CD4-positive, alpha-beta memory T cell (primary cell): Measurements from ENCODE around the gene EDEM2. TPM values are rescaled to one million over a fixed set of nuclear protein-coding genes. Genes with fewer than 3 reads are reported as not detected.
"Not testable (repeated sequence)": the region's sequence is repeated elsewhere in the genome, so short reads cannot be mapped to it uniquely, and the experiment has no call there.

Source experiments
- CTCF ChIA-PET: fragments of 350-600 bp; sonication (Branson Sonifier 250); formaldehyde crosslinking; loops from one replicate; lab custom pipeline; 2021; ENCODE audit warnings: inconsistent platforms; ENCODE audit not compliant: partially characterized antibody; lab: Charles Lee
- POLR2A ChIA-PET: fragments of 350-600 bp; sonication (Branson Sonifier 250); formaldehyde crosslinking; loops from one replicate; lab custom pipeline; 2021; ENCODE audit not compliant: partially characterized antibody; lab: Charles Lee
- DNase-seq, 5 donors: peaks; one replicate each; pipeline versions ENCODE4 v3.0.0 to v3.0.0-alpha.2; 2020 to 2022; ENCODE audit warnings: mixed read lengths in 1 of 5
- H3K27ac ChIP-seq: one replicate; pipeline ENCODE4 v1.7.0; 2013; ENCODE audit warnings: low read depth, low read length
- H3K27me3 ChIP-seq: 2 replicates; pipeline ENCODE4 v1.7.0; 2013; ENCODE audit warnings: mild to moderate bottlenecking, low read length, moderate library complexity; ENCODE audit not compliant: insufficient read depth
- H3K36me3 ChIP-seq: 2 replicates; pipeline ENCODE4 v1.7.0; 2013; ENCODE audit warnings: mild to moderate bottlenecking, low read length, moderate library complexity; ENCODE audit not compliant: insufficient read depth
- H3K4me1 ChIP-seq: 2 replicates; pipeline ENCODE4 v1.7.0; 2013; ENCODE audit warnings: mild to moderate bottlenecking, low read length, moderate library complexity; ENCODE audit not compliant: insufficient read depth
- H3K4me3 ChIP-seq, 2 donors: one replicate each; pipeline ENCODE4 v1.7.0; 2013; ENCODE audit warnings: low read length in 2 of 2, mild to moderate bottlenecking in 1 of 2
- H3K9me3 ChIP-seq, 2 donors: one replicate each; pipeline ENCODE4 v1.7.0; 2013; ENCODE audit warnings: low read length in 2 of 2, control low read depth in 1 of 2; ENCODE audit not compliant: control insufficient read depth in 1 of 2
- H3K27ac Mint-ChIP-seq, 7 donors: one replicate each; pipeline ENCODE4 v1.8.0; 2020 to 2021; ENCODE audit warnings: mixed read lengths in 7 of 7, mild to moderate bottlenecking in 6 of 7, inconsistent platforms in 3 of 7, moderate library complexity in 3 of 7
- H3K27me3 Mint-ChIP-seq, 2 donors: one replicate each; pipeline ENCODE4 v1.8.0; 2020 to 2021; ENCODE audit warnings: mixed read lengths in 2 of 2
- H3K36me3 Mint-ChIP-seq, 2 donors: one replicate each; pipeline ENCODE4 v1.8.0; 2020 to 2021; ENCODE audit warnings: mixed read lengths in 2 of 2, inconsistent platforms in 1 of 2, mild to moderate bottlenecking in 1 of 2
- H3K4me1 Mint-ChIP-seq, 4 donors: one replicate each; pipeline ENCODE4 v1.8.0; 2020 to 2021; ENCODE audit warnings: mixed read lengths in 4 of 4, mild to moderate bottlenecking in 1 of 4
- H3K4me3 Mint-ChIP-seq, 8 donors: one replicate each; pipeline ENCODE4 v1.8.0; 2020 to 2021; ENCODE audit warnings: mixed read lengths in 8 of 8, mild to moderate bottlenecking in 7 of 8, moderate library complexity in 6 of 8, inconsistent platforms in 3 of 8
- H3K9me3 Mint-ChIP-seq, 8 donors: one replicate each; pipeline ENCODE4 v1.8.0; 2020 to 2021; ENCODE audit warnings: mixed read lengths in 8 of 8, mild to moderate bottlenecking in 5 of 8, inconsistent platforms in 3 of 8, moderate library complexity in 1 of 8
- intact Hi-C: fragments of 100-400 bp; cut with micrococcal nuclease; formaldehyde crosslinking; loops from one replicate; pipeline ENCODE4 v1.15.1; 2023
- polyA plus RNA-seq, 2 donors: library from polyadenylated mRNA; unstranded; fragments of 300-500 nt; fragmentation: Illumina TruSeq; gene quantifications; one replicate each; pipeline ENCODE4 v1.2.3, GENCODE V29; 2021
- total RNA-seq, 2 experiments: library from RNA; stranded (reverse); gene quantifications; one replicate each; pipeline ENCODE4 v1.2.3, GENCODE V29; 2021

EDEM2 gene
- total and polyA plus RNA-seq, 4 experiments from 2014 or later = 27.2 to 62.1 (median 39.8) TPM

- Mint-ChIP-seq H3K4me3 (no peak overlapping the region), H3K27me3 (no peaks in the 10 kb centered on the region), H3K4me1 (peaks cover 14 to 53% (median 27%) of the 10 kb centered on the region in 4 donors), H3K9me3 (peaks cover 0 to 4% (median 0%) of the 10 kb centered on the region in 8 donors), H3K36me3 (peaks cover 33 to 41% of the 10 kb centered on the region in 2 donors), H3K27ac (peak overlapping the region in 1 of 7 donors; percentile 64)
- ChIA-PET POLR2A (no interaction called here), CTCF (interaction anchor here (1.8 kb wide), 1 partner anchor 19 kb away, joined by 8 read pairs; no protein-coding TSS in a partner anchor)
- peaks cover 32% of the 10 kb centered on the region for H3K4me1 ChIP-seq
- H3K9me3 ChIP-seq = no peaks in the 10 kb centered on the region
- H3K27ac ChIP-seq = no peak overlapping the region
- H3K36me3 ChIP-seq = peaks cover 19% of the 10 kb centered on the region
- H3K4me3 ChIP-seq = no peak overlapping the region
- no peak for DNase-seq
- intact Hi-C loops = no loop called here
- no peaks in the 10 kb centered on the region for H3K27me3 ChIP-seq
Measured at GRCh38 chr20:35077341-35077740, 69.8 kb downstream of the EDEM2 start.

GRCh38 chr20:35071436-35072153 lies 75.5 kb downstream of the EDEM2 start:
- H3K27ac ChIP-seq, H3K36me3 ChIP-seq, POLR2A ChIA-PET, H3K27me3 ChIP-seq, H3K27ac Mint-ChIP-seq, H3K4me3 ChIP-seq, H3K9me3 Mint-ChIP-seq, CTCF ChIA-PET, H3K4me1 ChIP-seq, intact Hi-C loops, DNase-seq, H3K27me3 Mint-ChIP-seq, H3K9me3 ChIP-seq: not testable (repeated sequence)
- Mint-ChIP-seq H3K4me3 (peak overlapping the region in 1 of 8 donors; percentile 47), H3K4me1 (peaks cover 18 to 60% (median 25%) of the 10 kb centered on the region in 4 donors), H3K36me3 (peaks cover 46 to 51% of the 10 kb centered on the region in 2 donors)

- peaks cover 6% of the 10 kb centered on the region for H3K4me1 ChIP-seq
- H3K4me1 Mint-ChIP-seq = peaks cover 48 to 70% (median 58%) of the 10 kb centered on the region in 4 donors
- peak overlapping the region in 1 of 8 donors; percentile 12 for H3K4me3 Mint-ChIP-seq
- H3K27me3 ChIP-seq = no peaks in the 10 kb centered on the region
- H3K36me3 ChIP-seq = no peaks in the 10 kb centered on the region
- H3K4me3 ChIP-seq = no peak overlapping the region
- intact Hi-C loops = no loop called here
- no peak for DNase-seq
- ChIA-PET POLR2A (no interaction called here), CTCF (no interaction called here)
- H3K27ac ChIP-seq = no peak overlapping the region
- no peak overlapping the region for H3K27ac Mint-ChIP-seq
- no peaks in the 10 kb centered on the region for H3K9me3 Mint-ChIP-seq
- no peaks in the 10 kb centered on the region for H3K9me3 ChIP-seq
- H3K27me3 Mint-ChIP-seq = no peaks in the 10 kb centered on the region
- H3K36me3 Mint-ChIP-seq = peaks cover 33 to 60% of the 10 kb centered on the region in 2 donors
Measured at GRCh38 chr20:35066194-35066593, 80.9 kb downstream of the EDEM2 start.

Other genes with a start within 250 kb of the EDEM2 start
- 10 to 100 TPM; 41.0 to 43.3 TPM for gene GSS, start 191.5 kb downstream of the EDEM2 start, total RNA-seq
- gene GSS, start 191.5 kb downstream of the EDEM2 start, polyA plus RNA-seq = 10 to 100 TPM; 32.2 to 38.6 TPM
- under 1 TPM; 0.39 to 0.47 TPM for gene MYH7B, start 191.5 kb downstream of the EDEM2 start, total RNA-seq
- under 1 TPM in 1 of 2 donors, not detected in 1; 0.32 TPM for gene MYH7B, start 191.5 kb downstream of the EDEM2 start, polyA plus RNA-seq
- 10 to 100 TPM; 61.2 to 63.0 TPM for gene TRPC4AP, start 54.5 kb downstream of the EDEM2 start, total RNA-seq
- 10 to 100 TPM; 64.5 to 81.6 TPM for gene TRPC4AP, start 54.5 kb downstream of the EDEM2 start, polyA plus RNA-seq
- gene PROCR, start 24.7 kb upstream of the EDEM2 start, total RNA-seq = under 1 TPM; 0.42 to 0.61 TPM
- 1 to 10 TPM; 1.9 to 3.6 TPM for gene PROCR, start 24.7 kb upstream of the EDEM2 start, polyA plus RNA-seq
- gene MMP24, start 79.4 kb upstream of the EDEM2 start, total RNA-seq = under 1 TPM; 0.12 to 0.19 TPM
- under 1 TPM; 0.07 TPM for gene MMP24, start 79.4 kb upstream of the EDEM2 start, polyA plus RNA-seq
- 10 to 100 TPM; 76.6 to 91.6 TPM for gene MMP24OS, start 130.8 kb upstream of the EDEM2 start, total RNA-seq
- 10 to 100 TPM in 1 of 2 donors, 1 to 10 TPM in 1; 4.4 to 17.4 TPM for gene MMP24OS, start 130.8 kb upstream of the EDEM2 start, polyA plus RNA-seq
- gene EIF6, start 137.4 kb upstream of the EDEM2 start, total RNA-seq = 10 to 100 TPM; 44.0 to 52.3 TPM
- 100 to 1,000 TPM; 148 to 189 TPM for gene EIF6, start 137.4 kb upstream of the EDEM2 start, polyA plus RNA-seq
- not detected for gene FAM83C, start 145.1 kb upstream of the EDEM2 start, total RNA-seq
- gene FAM83C, start 145.1 kb upstream of the EDEM2 start, polyA plus RNA-seq = not detected